ENCODE data around the gene NDUFC1.
A peak's percentile ranks its signal among the peaks of the same experiment; 100 is the strongest.

The NDUFC1 gene

GRCh38 chr4:139253713-139254112 lies 48.6 kb downstream of the NDUFC1 start:
- Histone ChIP-seq H4K20me1 (no peaks in the 10 kb centered on the region), H3K4me3 (no peak overlapping the region), H3K36me3 (no peaks in the 10 kb centered on the region), H3K27me3 (no peaks in the 10 kb centered on the region), H3K4me1 (peaks cover 6% of the 10 kb centered on the region; the same call in 1 of the 2 replicates), H3K9me3 (no peaks in the 10 kb centered on the region), H3K9ac (no peak overlapping the region), H3K4me2 (peak overlapping the region; percentile 13; the same call in 1 of the 2 replicates), H3K27ac (no peak overlapping the region)
- TF ChIP-seq Cebpa-rat (IDR thresholded peaks at IDR 0.05) = no peak

- H3K4me3 ChIP-seq = no peak overlapping the region
- H3K4me2 ChIP-seq = no peak overlapping the region
- H3K27me3 ChIP-seq = no peaks in the 10 kb centered on the region
- no peak for TF ChIP-seq Cebpa-rat (IDR thresholded peaks at IDR 0.05)
- H3K9me3 ChIP-seq = no peaks in the 10 kb centered on the region
- no peak overlapping the region for H3K27ac ChIP-seq
- no peak overlapping the region for H3K9ac ChIP-seq
- H3K4me1 ChIP-seq = peaks cover 6% of the 10 kb centered on the region; the same call in 1 of the 2 replicates
- no peaks in the 10 kb centered on the region for H4K20me1 ChIP-seq
- no peaks in the 10 kb centered on the region for H3K36me3 ChIP-seq
These were observed 49.2 kb downstream of the NDUFC1 start for GRCh38 chr4:139253046-139253445.

- H3K9me3 ChIP-seq = no peaks in the 10 kb centered on the region
- H3K4me3 ChIP-seq = no peak overlapping the region
- H3K4me1 ChIP-seq = no peaks in the 10 kb centered on the region
- H3K36me3 ChIP-seq = no peaks in the 10 kb centered on the region
- no peaks in the 10 kb centered on the region for H3K27me3 ChIP-seq
- no peak for TF ChIP-seq Cebpa-rat (IDR thresholded peaks at IDR 0.05)
- H3K9ac ChIP-seq = no peak overlapping the region
- H3K4me2 ChIP-seq = no peak overlapping the region
- no peak overlapping the region for H3K27ac ChIP-seq
- H4K20me1 ChIP-seq = no peaks in the 10 kb centered on the region
These were observed 54.5 kb downstream of the NDUFC1 start for GRCh38 chr4:139247700-139248238.

- no peak overlapping the region for H3K4me3 ChIP-seq
- no peak overlapping the region for H3K4me2 ChIP-seq
- no peaks in the 10 kb centered on the region for H3K36me3 ChIP-seq
- H3K9me3 ChIP-seq = no peaks in the 10 kb centered on the region
- H3K4me1 ChIP-seq = no peaks in the 10 kb centered on the region
- H3K27me3 ChIP-seq = no peaks in the 10 kb centered on the region
- H3K9ac ChIP-seq = no peak overlapping the region
- no peak overlapping the region for H3K27ac ChIP-seq
- TF ChIP-seq Cebpa-rat (IDR thresholded peaks at IDR 0.05) = no peak
- no peaks in the 10 kb centered on the region for H4K20me1 ChIP-seq
These were observed 55.0 kb downstream of the NDUFC1 start for GRCh38 chr4:139247241-139247640.

GRCh38 chr4:139246166-139246565 lies 56.1 kb downstream of the NDUFC1 start:
- Histone ChIP-seq H3K4me1 (no peaks in the 10 kb centered on the region), H3K27me3 (no peaks in the 10 kb centered on the region), H4K20me1 (no peaks in the 10 kb centered on the region), H3K9ac (no peak overlapping the region), H3K4me2 (no peak overlapping the region), H3K4me3 (no peak overlapping the region), H3K9me3 (no peaks in the 10 kb centered on the region), H3K36me3 (no peaks in the 10 kb centered on the region), H3K27ac (no peak overlapping the region)
- no peak for TF ChIP-seq Cebpa-rat (IDR thresholded peaks at IDR 0.05)

GRCh38 chr4:139245590-139245989 lies 56.7 kb downstream of the NDUFC1 start:
- Histone ChIP-seq H4K20me1 (no peaks in the 10 kb centered on the region), H3K4me3 (no peak overlapping the region), H3K27ac (no peak overlapping the region), H3K4me2 (no peak overlapping the region), H3K27me3 (no peaks in the 10 kb centered on the region), H3K36me3 (no peaks in the 10 kb centered on the region), H3K9ac (no peak overlapping the region), H3K9me3 (no peaks in the 10 kb centered on the region), H3K4me1 (no peaks in the 10 kb centered on the region)
- no peak for TF ChIP-seq Cebpa-rat (IDR thresholded peaks at IDR 0.05)

- H3K36me3 ChIP-seq = no peaks in the 10 kb centered on the region
- H3K27me3 ChIP-seq = no peaks in the 10 kb centered on the region
- H3K9ac ChIP-seq = no peak overlapping the region
- no peak overlapping the region for H3K4me3 ChIP-seq
- no peak overlapping the region for H3K4me2 ChIP-seq
- H4K20me1 ChIP-seq = no peaks in the 10 kb centered on the region
- H3K9me3 ChIP-seq = no peaks in the 10 kb centered on the region
- no peaks in the 10 kb centered on the region for H3K4me1 ChIP-seq
- no peak overlapping the region for H3K27ac ChIP-seq
- TF ChIP-seq Cebpa-rat (IDR thresholded peaks at IDR 0.05) = no peak
These were observed 58.6 kb downstream of the NDUFC1 start for GRCh38 chr4:139243448-139244365.

GRCh38 chr4:139242511-139243051 lies 59.7 kb downstream of the NDUFC1 start:
- Histone ChIP-seq H3K4me3 (no peak overlapping the region), H3K27me3 (no peaks in the 10 kb centered on the region), H3K36me3 (no peaks in the 10 kb centered on the region), H3K27ac (no peak overlapping the region), H3K9ac (no peak overlapping the region), H3K9me3 (no peaks in the 10 kb centered on the region), H3K4me2 (no peak overlapping the region), H4K20me1 (no peaks in the 10 kb centered on the region), H3K4me1 (no peaks in the 10 kb centered on the region)
- no peak for TF ChIP-seq Cebpa-rat (IDR thresholded peaks at IDR 0.05)

- Histone ChIP-seq H3K9me3 (no peaks in the 10 kb centered on the region), H3K4me3 (no peak overlapping the region), H3K9ac (no peak overlapping the region), H3K4me1 (no peaks in the 10 kb centered on the region), H3K27me3 (no peaks in the 10 kb centered on the region), H3K36me3 (no peaks in the 10 kb centered on the region), H3K4me2 (no peak overlapping the region), H3K27ac (no peak overlapping the region), H4K20me1 (no peaks in the 10 kb centered on the region)
- TF ChIP-seq Cebpa-rat (IDR thresholded peaks at IDR 0.05) = no peak
These were observed 60.5 kb downstream of the NDUFC1 start for GRCh38 chr4:139241784-139242151.

GRCh38 chr4:139241086-139241783 lies 61.0 kb downstream of the NDUFC1 start:
- no peaks in the 10 kb centered on the region for H3K9me3 ChIP-seq
- no peak overlapping the region for H3K9ac ChIP-seq
- H3K4me1 ChIP-seq = no peaks in the 10 kb centered on the region
- H3K36me3 ChIP-seq = no peaks in the 10 kb centered on the region
- H3K27ac ChIP-seq = no peak overlapping the region
- no peak overlapping the region for H3K4me2 ChIP-seq
- TF ChIP-seq Cebpa-rat (IDR thresholded peaks at IDR 0.05) = no peak
- H4K20me1 ChIP-seq = no peaks in the 10 kb centered on the region
- no peak overlapping the region for H3K4me3 ChIP-seq
- no peaks in the 10 kb centered on the region for H3K27me3 ChIP-seq
